Peyer's patch (tissue), 4 donors: ENCODE measurements around the gene TSPAN18.

Experiments used
- CTCF ChIP-seq, 6 experiments: fragments of 450-650 bp in 4 of 6; fragments of 200-600 bp in 2 of 6; sonication (generic) in 1 of 6; IDR thresholded peaks; one replicate each; pipeline ENCODE4 v1.5.1; 2017 to 2019; ENCODE audit warnings: antibody characterized with exemption in 6 of 6, mild to moderate bottlenecking in 3 of 6, moderate library complexity in 1 of 6
- POLR2A ChIP-seq, 2 donors: fragments of 450-650 bp; IDR thresholded peaks; one replicate each; pipeline ENCODE4 v1.5.1; 2017; ENCODE audit warnings: antibody characterized with exemption in 2 of 2, mild to moderate bottlenecking in 2 of 2, moderate library complexity in 2 of 2

GRCh38 chr11:44889266-44889665 lies 162.5 kb downstream of the TSPAN18 start:
- TF ChIP-seq CTCF (IDR thresholded peaks at IDR 0.05) (no peak), POLR2A (IDR thresholded peaks at IDR 0.05) (no peak)
